GM12865 (cell line): ENCODE results near the gene STH.

Experiments used
- DNase-seq: peaks from one replicate; pipeline ENCODE4 v3.0.0; 2010; ENCODE audit warnings: low read depth
- H3K4me3 ChIP-seq: 2 replicates; pipeline ENCODE4 v1.5.1; 2011; ENCODE audit warnings: mild to moderate bottlenecking, low read depth, low read length, control low read depth
- TF ChIP-seq, protein P1 (sequence below): IDR thresholded peaks from 2 replicates; pipeline ENCODE4 v1.5.1; 2011; ENCODE audit warnings: low read length, control low read depth, low read depth, inconsistent platforms; ENCODE audit not compliant: insufficient read depth; ENCODE audit errors: missing control alignments

The STH gene

DNA sequence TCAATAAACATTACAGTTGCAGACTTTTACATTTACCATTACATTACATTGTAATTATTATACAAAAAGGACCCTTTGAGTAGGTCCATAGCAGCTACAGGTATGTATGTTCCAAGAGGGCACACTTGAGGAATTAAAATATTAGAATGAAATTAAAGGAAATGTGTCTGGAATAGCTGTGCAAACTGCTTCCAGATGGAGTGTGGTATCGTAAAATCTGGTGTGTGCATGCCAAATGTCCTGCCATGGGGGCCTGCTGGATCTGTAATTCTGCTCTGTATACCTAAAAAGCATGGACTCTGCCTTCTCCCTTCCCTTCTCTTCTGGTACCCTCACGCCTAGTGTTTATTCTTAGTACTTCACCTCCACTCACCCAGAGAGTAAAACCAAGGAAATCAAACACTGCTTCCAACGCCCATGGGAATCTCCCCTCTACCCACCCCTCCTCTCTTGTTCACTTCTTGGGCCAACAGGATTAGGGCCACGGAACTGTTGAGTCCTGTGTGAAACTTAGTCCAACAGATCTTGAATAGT, 38.7 kb downstream of the STH start:
- no peak overlapping the region for H3K4me3 ChIP-seq
- no peak for DNase-seq
- TF ChIP-seq, protein P1, sequence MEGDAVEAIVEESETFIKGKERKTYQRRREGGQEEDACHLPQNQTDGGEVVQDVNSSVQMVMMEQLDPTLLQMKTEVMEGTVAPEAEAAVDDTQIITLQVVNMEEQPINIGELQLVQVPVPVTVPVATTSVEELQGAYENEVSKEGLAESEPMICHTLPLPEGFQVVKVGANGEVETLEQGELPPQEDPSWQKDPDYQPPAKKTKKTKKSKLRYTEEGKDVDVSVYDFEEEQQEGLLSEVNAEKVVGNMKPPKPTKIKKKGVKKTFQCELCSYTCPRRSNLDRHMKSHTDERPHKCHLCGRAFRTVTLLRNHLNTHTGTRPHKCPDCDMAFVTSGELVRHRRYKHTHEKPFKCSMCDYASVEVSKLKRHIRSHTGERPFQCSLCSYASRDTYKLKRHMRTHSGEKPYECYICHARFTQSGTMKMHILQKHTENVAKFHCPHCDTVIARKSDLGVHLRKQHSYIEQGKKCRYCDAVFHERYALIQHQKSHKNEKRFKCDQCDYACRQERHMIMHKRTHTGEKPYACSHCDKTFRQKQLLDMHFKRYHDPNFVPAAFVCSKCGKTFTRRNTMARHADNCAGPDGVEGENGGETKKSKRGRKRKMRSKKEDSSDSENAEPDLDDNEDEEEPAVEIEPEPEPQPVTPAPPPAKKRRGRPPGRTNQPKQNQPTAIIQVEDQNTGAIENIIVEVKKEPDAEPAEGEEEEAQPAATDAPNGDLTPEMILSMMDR: no peak

DNA sequence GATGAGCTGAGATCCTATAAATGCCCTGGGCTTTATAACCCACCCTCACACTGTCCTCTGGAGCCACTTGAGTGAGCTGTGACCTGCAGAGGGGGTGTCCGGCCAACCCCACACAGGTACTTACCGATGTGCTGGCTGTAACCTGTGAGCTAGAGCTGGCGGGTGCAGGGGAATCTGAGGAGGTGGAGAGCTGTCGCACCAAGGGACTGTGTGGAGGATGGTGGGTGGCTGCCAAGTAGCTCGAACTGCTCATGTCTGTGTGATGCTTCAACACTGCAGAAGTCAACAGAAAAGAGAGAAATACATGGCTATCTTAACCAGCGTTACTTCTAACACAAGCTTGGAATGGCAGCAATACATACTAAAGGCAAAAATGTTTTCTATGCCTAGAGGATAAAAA, 39.4 kb downstream of the STH start:
- TF ChIP-seq, protein P1: no peak
- no peak for DNase-seq
- H3K4me3 ChIP-seq: no peak overlapping the region

DNA sequence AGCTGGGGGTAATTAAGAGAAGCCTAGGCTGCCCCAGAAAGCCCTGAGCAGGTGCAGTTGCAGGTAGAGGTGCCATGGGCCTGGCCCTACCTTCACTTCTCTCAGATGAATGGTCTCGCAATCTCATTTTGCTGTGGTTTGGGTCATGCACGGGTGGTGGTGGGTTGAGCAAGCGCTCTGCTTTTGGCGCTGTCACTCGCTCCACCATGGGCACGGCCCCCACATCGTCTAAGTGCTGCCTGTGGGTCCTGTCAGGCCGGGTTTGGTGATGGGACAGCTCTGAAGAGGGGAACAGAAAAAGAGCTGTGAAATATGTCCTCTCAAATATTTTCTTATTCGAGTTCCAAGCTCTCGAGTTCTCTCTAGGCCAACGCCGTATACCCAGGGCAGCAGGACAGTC, 39.9 kb downstream of the STH start:
- TF ChIP-seq, protein P1: no peak
- no peak for DNase-seq

DNA sequence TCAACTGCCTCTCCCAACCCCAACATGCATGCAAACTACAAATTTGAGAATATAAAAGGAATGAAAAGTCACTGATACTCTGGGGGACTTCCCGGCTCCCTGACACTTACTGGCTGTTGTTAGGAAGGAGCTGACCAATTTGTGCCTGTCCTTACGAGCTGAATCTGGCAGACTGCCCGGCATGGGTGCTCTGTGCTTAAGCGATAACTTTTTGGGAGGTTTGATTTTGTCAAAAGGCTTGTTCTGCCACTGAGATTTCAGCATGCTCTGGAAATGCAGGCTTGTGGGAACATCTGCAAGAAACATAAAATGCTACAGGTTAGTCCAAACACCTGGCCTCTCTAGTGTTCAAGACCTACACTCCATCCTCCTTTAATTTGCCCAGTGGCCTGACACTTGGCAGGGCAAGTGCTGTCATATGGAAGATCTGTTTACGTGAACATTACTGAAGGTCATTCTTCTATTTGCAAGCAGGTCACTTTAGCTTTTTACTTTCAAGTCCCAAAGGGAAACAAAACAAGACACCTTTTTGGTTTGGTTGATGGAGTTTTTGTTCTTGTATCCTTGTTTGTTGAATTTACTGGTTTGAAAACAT, 40.6 kb downstream of the STH start:
- no peak for DNase-seq
- H3K4me3 ChIP-seq: no peak overlapping the region
- TF ChIP-seq, protein P1: no peak

More for the DNA sequence above, 39.9 kb downstream of the STH start:
- no peak overlapping the region for H3K4me3 ChIP-seq

DNA sequence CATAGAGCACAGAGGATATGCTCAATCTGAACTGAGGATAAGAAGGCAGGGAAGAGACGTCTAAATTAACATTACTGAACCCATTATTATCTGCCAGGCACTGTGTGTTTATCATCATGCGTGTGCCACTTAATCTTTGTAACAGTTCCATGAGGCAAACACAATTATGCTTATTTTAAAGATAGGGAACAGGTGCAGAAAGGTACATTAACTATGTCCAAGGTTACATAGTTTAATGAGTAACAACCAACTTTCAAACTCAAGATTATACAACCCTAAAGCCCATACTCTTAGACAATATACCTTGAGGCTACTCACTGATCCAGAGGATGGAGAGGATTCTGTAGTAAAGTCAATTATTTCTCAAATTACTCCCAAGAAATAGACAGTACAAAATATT, 43.2 kb downstream of the STH start:
- no peak for DNase-seq
- no peak overlapping the region for H3K4me3 ChIP-seq
- TF ChIP-seq, protein P1: no peak

DNA sequence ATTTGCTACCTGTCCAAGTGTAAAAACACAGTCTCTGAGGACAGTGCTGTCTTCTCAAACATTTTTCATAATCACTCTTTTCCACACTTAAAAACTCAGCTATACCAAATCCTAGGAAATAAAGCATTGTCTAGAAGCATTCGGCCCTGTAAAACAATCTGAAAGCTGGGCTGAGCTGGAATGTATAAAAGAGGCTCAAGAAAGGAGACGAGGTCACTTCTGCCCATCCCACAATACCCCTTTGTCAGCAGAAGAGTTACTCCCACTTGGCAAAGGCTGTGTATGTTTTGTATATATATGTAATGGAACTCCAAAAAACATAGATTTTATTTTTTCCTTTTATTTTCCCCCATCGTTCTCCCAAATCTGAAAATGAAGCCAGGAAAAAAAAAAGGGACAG, 43.9 kb downstream of the STH start:
- no peak for DNase-seq
- no peak overlapping the region for H3K4me3 ChIP-seq
- TF ChIP-seq, protein P1: no peak

DNA sequence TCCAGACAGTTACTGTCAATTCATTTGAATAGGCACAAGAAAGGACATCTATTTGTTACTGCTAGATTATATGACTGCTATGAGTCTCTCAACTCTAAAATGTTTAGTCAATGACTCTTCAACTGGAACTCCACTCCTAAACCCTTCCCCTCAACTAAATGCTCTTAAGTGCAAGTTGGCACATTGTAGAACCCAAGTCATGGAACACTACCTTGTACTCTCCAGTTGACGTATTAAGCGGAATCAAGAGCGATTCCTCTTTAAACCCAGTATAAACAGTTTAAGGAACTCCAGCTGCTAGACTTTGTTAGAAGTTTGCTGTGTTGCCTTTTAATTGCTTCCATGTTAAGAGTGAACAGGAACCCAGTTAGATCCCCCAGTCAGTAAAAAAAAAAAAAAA, 44.6 kb downstream of the STH start:
- no peak for DNase-seq
- TF ChIP-seq, protein P1: no peak
- H3K4me3 ChIP-seq: no peak overlapping the region
